Inferior parietal cortex (tissue), 1 donor: ENCODE results near the gene CDH2.

Experiments
- DNase-seq: peaks from one replicate; pipeline ENCODE4 v3.0.0-alpha.2; 2016; ENCODE audit errors: extremely low spot score

The CDH2 gene

GRCh38 chr18:28176948-28177827 lies at the start of gene CDH2:
Gene CDH2, minus strand, starts transcription at chr18:28177130. Its CDS starts 108 bp downstream, at chr18:28177022.
- no peak for DNase-seq

- no peak for DNase-seq
Observed at GRCh38 chr18:28212060-28212459, 35.1 kb upstream of the CDH2 start.

- DNase-seq, result no peak
Observed at GRCh38 chr18:28208712-28209265, 31.9 kb upstream of the CDH2 start.

- DNase-seq, result no peak
Observed at GRCh38 chr18:28208268-28208667, 31.3 kb upstream of the CDH2 start.

GRCh38 chr18:28204154-28204553 lies 27.2 kb upstream of the CDH2 start:
- no peak for DNase-seq

GRCh38 chr18:28201056-28201455 lies 24.1 kb upstream of the CDH2 start:
- DNase-seq, result no peak

GRCh38 chr18:28198620-28199019 lies 21.7 kb upstream of the CDH2 start:
- no peak for DNase-seq

GRCh38 chr18:28193177-28193778 lies 16.3 kb upstream of the CDH2 start:
- no peak for DNase-seq

- DNase-seq, result no peak
Observed at GRCh38 chr18:28189400-28190239, 12.7 kb upstream of the CDH2 start.

- no peak for DNase-seq
Observed at GRCh38 chr18:28185121-28185520, 8.2 kb upstream of the CDH2 start.

- DNase-seq, result no peak
Observed at GRCh38 chr18:28183418-28184078, 6.6 kb upstream of the CDH2 start.

- no peak for DNase-seq
Observed at GRCh38 chr18:28181616-28182015, 4.7 kb upstream of the CDH2 start.

- no peak for DNase-seq
Observed at GRCh38 chr18:28178720-28179119, 1.8 kb upstream of the CDH2 start.

GRCh38 chr18:28177828-28178635 lies 1.1 kb upstream of the CDH2 start:
- DNase-seq, result no peak

- DNase-seq, result no peak
Observed at GRCh38 chr18:28176698-28176947, 307 bp downstream of the CDH2 start.

- no peak for DNase-seq
Observed at GRCh38 chr18:28175930-28176697, 816 bp downstream of the CDH2 start.

- no peak for DNase-seq
Observed at GRCh38 chr18:28175150-28175929, 1.6 kb downstream of the CDH2 start.

- no peak for DNase-seq
Observed at GRCh38 chr18:28174181-28174905, 2.6 kb downstream of the CDH2 start.

- DNase-seq, result no peak
Observed at GRCh38 chr18:28171837-28172236, 5.1 kb downstream of the CDH2 start.
